Measurements from ENCODE around the gene APOO. TPM values are rescaled to one million over a fixed set of nuclear protein-coding genes. Genes with fewer than 3 reads are reported as not detected.
A peak's percentile ranks its signal among the peaks of the same experiment; 100 is the strongest.
"Not testable (repeated sequence)": the region's sequence is repeated elsewhere in the genome, so short reads cannot be mapped to it uniquely, and the experiment has no call there.

Gene APOO
- total RNA-seq, 1 experiment from 2014 or later, result 41.8 TPM

DNA sequence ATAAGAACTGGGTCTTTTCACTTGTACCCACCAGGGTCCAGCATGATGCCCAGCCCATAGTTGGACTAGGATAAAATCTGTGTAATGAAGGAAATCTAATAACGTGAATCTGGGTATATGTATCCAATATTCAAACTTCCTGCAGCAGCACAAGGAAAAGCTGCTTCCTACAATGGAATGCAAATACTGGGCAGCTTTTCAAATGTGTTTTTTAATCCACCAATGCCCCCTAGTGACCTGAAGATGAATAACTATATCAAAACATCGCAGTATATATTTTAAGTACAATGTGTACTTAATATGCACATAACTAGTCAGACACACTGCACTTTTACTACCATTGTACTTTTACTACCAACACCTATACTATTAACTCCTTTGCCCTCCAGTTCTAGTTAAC, 5.3 kb downstream of the APOO start:
- DNase-seq (ENCODE audit: low read depth), result peak; percentile 65

DNA sequence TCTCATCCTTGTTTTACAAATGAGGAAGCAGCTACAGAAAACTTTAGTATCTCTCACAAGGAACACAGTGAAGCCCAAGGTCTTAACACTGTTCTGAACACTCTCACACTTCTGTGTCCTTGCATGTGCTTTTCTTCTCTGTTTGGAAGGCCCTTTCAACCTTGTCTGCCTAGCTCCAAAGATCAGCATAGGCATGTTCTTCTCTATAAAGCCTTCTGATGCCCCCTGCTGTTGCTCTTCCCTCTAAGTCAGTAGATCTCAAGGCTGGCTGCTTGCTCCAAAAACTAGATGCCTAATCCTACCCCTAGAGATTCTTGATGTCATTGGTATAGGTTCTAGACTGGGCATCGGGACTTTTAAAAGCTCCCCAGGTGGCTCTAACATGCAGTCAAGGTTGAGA, 5.9 kb downstream of the APOO start:
- peak; percentile 84 for DNase-seq (ENCODE audit: low read depth)

- peak; percentile 91 for DNase-seq (ENCODE audit: low read depth)
These were observed 6.7 kb downstream of the APOO start for GRCh38 chrX:23901060-23901459.

- peak; percentile 59 for DNase-seq (ENCODE audit: low read depth)
These were observed 7.4 kb downstream of the APOO start for GRCh38 chrX:23900220-23900797.

DNA sequence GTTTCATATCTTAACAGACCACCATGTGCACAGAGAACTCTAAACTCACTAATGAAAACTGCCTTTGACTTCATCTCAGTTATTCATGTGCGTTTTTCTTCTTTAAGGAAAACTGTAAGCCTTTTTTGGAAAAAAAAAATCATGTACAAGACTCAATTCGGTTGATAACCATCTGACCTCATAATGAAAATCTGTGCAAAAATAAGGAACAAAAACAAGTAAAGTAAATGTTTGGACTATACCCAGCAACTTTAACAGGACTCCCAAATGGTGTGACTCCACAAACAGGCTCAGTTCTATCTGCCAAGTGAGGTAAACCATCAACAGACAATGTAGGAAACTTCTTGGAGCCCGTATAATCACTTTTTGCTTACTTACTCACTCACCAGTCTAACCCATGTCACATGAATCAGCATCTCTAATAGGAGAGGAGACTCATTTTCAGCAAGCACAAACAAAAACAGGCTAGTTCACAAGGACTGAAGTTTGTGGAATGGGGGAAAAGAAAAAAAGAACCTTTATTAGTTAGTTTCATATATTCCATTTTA, 9.3 kb downstream of the APOO start:
- DNase-seq (ENCODE audit: low read depth), result peak; percentile 58

DNA sequence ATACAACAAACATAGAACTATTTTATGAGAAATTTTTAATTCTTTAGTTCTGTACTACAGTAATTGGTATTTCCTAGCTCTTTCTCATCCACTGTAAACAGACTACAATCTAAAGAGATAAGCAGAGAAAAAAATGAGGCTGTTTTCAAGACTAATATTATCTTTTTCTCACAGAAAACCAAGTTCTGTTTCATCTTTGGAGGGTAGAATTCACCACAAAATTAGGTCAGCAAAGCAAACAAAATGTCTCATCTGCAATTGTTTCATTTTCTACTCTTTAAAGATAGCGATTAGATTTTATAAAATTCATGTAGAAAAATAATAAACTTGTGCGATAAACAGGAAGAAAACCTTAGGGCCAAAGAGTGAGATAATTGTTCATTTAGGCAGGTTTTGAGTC, 10.8 kb downstream of the APOO start:
- DNase-seq (ENCODE audit: low read depth), result no peak

GRCh38 chrX:23896539-23896938, 11.2 kb downstream of the APOO start:
- DNase-seq (ENCODE audit: low read depth), result not testable (repeated sequence)

DNA sequence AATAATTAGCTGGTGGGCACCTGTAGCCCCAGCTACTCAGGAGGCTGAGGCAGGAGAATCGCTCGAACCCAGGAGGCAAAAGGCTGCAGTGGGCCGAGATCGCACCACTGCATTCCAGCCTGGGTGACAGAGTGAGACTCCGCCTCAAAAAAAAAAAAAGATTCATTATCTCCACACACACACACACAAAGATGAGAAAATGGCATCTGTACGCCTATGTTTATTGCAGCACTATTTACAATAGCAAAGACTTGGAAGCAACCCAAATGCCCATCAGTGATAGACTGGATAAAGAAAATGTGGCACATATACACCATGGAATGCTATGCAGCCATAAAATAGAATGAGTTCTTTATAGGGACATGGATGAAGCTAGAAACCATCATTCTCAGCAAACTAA, 12.7 kb downstream of the APOO start:
- not testable (repeated sequence) for DNase-seq (ENCODE audit: low read depth)

DNA sequence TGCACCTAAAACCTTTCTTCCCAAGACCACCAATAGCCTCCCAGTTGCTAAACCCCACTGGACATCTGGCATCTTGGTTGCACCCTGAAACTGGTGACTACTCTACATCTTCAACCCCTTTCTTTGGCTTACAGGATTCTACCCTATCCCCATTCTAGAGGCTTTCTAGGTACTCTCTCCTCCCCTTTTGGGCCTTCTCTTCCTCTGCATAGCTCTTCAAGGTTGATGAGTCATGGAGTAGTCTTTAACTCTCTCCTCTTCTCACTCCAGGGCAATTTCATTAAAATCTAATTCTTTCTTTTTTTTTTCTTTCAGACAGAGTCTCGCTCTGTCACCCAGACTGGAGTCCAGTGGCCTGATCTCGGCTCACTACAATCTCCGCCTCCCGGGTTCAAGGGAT, 16.8 kb downstream of the APOO start:
- DNase-seq (ENCODE audit: low read depth), result no peak

DNA sequence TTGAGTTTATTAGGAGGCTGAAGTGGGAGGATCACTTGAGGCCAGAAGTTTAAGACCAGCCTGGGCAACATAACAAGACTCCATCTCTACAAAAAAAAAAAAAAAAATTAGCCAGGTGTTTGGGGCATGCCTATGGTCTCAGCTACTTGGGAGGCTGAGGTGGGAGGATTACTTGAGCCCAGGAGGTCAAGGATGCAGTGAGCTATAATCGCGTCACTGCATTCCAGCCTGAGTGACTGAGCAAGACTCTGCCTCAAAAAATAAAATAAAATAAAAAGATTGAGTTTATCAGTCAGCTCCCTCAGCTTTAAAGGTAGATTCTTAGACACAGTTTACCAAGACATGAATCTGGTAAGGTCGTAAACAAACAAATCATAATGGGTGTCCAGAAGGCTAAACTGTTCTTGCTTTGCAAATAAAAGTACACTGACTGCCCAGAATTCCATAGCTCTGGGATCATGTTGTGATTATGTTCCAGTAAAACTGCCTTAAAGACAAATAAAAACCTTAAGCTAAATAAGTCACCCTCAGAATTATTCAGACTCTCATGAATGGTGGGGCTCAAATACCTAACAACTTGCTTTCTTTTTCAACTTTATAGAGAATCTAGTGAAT, 18.7 kb downstream of the APOO start:
- no peak for DNase-seq (ENCODE audit: low read depth)

GRCh38 chrX:23887918-23888317, 19.8 kb downstream of the APOO start:
- DNase-seq (ENCODE audit: low read depth), result no peak

DNA sequence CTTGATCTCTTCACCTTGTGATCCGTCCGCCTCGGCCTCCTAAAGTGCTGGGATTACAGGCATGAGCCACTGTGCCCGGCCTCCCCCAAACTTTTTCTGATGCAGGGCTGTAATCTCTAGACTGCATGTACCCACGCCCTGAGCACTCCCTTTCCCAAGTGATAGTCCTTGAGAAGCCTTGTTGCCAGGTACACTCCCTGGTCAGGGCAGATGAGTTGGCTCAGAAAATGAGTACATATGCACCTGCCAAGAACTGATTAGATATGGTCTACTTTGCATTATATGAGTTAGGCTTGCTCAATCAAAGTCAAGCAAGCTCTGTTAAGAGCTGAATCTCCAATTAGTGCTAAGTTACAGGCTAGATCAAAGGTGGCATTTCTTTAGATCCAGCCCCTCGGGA, 20.3 kb downstream of the APOO start:
- no peak for DNase-seq (ENCODE audit: low read depth)

- no peak for DNase-seq (ENCODE audit: low read depth)
These were observed 21.9 kb downstream of the APOO start for GRCh38 chrX:23885803-23886202.

GRCh38 chrX:23884427-23885024, 23.2 kb downstream of the APOO start:
- peak; percentile 83 for DNase-seq (ENCODE audit: low read depth)

DNA sequence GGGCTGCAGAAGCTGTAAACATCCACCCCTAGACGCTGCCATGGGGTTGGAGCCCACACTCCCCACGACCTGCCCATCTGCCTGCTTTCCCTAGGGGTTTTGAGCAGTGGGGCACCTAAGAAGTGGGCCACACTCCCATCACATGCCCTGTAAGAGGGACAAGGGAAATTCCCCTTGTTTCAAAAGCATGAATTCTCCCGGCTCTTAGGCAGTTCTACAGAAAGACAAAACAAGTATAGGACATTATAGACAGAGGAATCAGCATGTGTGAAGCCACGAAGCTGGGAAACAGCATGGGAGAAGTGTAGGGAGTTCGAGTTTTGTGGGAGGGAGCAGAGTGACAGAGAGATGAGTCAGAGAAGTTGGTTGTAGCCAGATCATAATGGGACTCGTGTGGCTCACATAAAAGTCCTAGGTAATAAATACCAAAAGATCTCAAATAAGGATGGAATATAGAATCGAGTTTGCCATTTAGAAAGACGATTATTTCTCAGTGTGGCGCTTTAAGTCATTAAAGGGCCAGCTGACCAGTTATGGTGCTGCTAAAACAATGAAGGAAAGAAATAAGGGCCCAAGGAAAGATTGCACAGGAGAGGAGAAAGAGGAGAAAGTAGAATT, 23.9 kb downstream of the APOO start:
- DNase-seq (ENCODE audit: low read depth), result peak; percentile 87

GRCh38 chrX:23879380-23880090, 28.2 kb downstream of the APOO start:
- no peak for DNase-seq (ENCODE audit: low read depth)

- no peak for DNase-seq (ENCODE audit: low read depth)
These were observed 35.7 kb downstream of the APOO start for GRCh38 chrX:23871905-23872546.

GRCh38 chrX:23870041-23870440, 37.7 kb downstream of the APOO start:
- DNase-seq (ENCODE audit: low read depth), result no peak

DNA sequence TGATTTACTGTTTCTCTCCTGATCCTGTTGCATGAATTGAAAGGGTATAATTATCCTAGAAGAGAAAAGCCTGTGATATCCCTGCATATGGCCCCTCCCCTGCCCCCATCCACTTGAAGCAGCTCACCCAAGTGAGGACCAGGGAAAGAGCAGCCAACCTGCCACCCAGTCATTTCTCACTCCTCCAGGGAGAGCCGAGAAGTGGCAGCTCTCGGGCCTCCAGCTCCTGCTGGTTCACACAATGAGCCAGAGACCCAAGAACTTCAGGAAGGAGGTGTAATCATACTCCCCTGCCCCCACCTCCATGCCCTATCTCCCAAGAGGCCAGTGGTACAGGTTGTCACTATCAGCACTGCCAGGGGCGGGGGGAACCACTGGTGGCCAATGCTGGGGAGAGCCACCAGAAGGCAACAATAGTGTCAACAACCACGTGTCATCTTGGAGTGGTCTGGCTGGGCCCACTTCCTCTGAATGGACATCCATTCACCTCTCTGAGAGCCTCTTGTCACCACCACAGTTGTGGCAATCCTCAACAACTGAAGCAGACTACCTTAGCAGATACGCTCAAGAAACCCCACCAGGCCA, 42.9 kb downstream of the APOO start:
- DNase-seq (ENCODE audit: low read depth), result no peak

- DNase-seq (ENCODE audit: low read depth), result not testable (repeated sequence)
These were observed 45.8 kb downstream of the APOO start for GRCh38 chrX:23861952-23862351.

DNA sequence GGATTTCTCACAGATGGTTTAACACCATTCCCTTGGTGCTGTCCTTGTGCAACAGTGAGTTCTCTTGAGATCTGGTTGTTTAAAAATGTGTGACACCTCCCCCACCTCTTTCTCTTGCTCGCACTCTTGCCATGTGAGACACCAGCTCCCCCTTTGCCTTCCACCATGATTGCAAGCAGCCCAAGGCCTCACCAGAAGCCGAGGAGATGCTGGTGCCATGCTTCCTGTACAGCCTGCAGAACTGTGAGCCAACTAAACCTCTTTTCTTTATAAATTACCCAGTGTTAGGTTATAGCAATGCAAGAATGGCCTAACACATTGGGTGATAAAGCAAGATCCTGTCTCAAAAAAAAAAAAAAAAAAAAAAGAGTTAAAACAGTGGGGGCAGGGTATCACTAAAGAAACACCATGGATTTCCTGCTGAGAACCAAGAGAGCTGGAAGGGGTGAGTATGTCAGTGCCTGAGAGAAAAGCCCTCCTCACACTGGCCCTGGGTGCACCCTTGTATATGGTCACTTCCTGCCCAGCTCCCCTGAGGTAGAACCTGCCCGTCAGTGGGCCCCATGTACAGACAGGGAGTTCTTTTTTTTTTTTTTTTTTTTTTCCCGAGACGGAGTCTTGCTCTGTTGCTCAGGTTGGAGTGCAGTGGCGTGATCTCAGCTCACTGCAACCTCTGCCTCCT, 46.4 kb downstream of the APOO start:
- no peak for DNase-seq (ENCODE audit: low read depth)
